Activated CD4-positive, alpha-beta T cell treated with anti-CD3 and anti-CD28 coated beads, Interleukin-2, amount 10 ng/mL, durations not matched to agents 7 days and 5 days (primary cell): Measurements from ENCODE around the gene GLI2. TPM values are rescaled to one million over a fixed set of nuclear protein-coding genes. Genes with fewer than 3 reads are reported as not detected.

Source experiments
- CTCF ChIA-PET: fragments of 350-600 bp; sonication (Branson Sonifier 250); formaldehyde crosslinking; loops from one replicate; lab custom pipeline; 2021; ENCODE audit warnings: antibody characterized with exemption; lab: Charles Lee
- POLR2A ChIA-PET: fragments of 350-600 bp; sonication (Branson Sonifier 250); formaldehyde crosslinking; loops from one replicate; lab custom pipeline; 2021; ENCODE audit warnings: antibody characterized with exemption; lab: Charles Lee
- DNase-seq: peaks from one replicate; pipeline ENCODE4 v3.0.0-alpha.2; 2020
- H3K27ac Mint-ChIP-seq: one replicate; pipeline ENCODE4 v1.8.0; 2021; ENCODE audit warnings: mild to moderate bottlenecking, moderate library complexity, mixed read lengths
- H3K27me3 Mint-ChIP-seq: one replicate; pipeline ENCODE4 v1.8.0; 2021; ENCODE audit warnings: mixed read lengths
- H3K36me3 Mint-ChIP-seq: one replicate; pipeline ENCODE4 v1.8.0; 2021; ENCODE audit warnings: low read depth, mixed read lengths
- H3K4me1 Mint-ChIP-seq: one replicate; pipeline ENCODE4 v1.8.0; 2021; ENCODE audit warnings: mixed read lengths
- H3K4me3 Mint-ChIP-seq: one replicate; pipeline ENCODE4 v1.8.0; 2021; ENCODE audit warnings: mild to moderate bottlenecking, moderate library complexity, mixed read lengths
- H3K9me3 Mint-ChIP-seq: one replicate; pipeline ENCODE4 v1.8.0; 2021; ENCODE audit warnings: mixed read lengths
- total RNA-seq, 2 experiments: library from RNA; stranded (reverse); gene quantifications; one replicate each; pipeline ENCODE4 v1.2.3, GENCODE V29; 2021

The GLI2 gene
- total RNA-seq, 2 experiments from 2014 or later: 0.07 to 0.12 TPM

- Mint-ChIP-seq H3K27ac (no peak overlapping the region), H3K36me3 (no peaks in the 10 kb centered on the region), H3K4me3 (no peak overlapping the region), H3K9me3 (no peaks in the 10 kb centered on the region), H3K4me1 (peaks cover 20% of the 10 kb centered on the region), H3K27me3 (peaks cover 64% of the 10 kb centered on the region)
- POLR2A ChIA-PET: no interaction called here
- CTCF ChIA-PET: no interaction called here
- no peak for DNase-seq
These were observed 577 bp upstream of the GLI2 start for GRCh38 chr2:120734930-120735651.

GRCh38 chr2:120736202-120736623, 545 bp downstream of the GLI2 start:
- CTCF ChIA-PET: no interaction called here
- no peaks in the 10 kb centered on the region for H3K36me3 Mint-ChIP-seq
- POLR2A ChIA-PET: interaction anchor here (0.6 to 0.7 kb wide), 2 partner anchors 10 to 19 kb away, joined by 3 to 5 read pairs; no protein-coding TSS in a partner anchor
- no peaks in the 10 kb centered on the region for H3K9me3 Mint-ChIP-seq
- H3K27ac Mint-ChIP-seq: no peak overlapping the region
- peaks cover 72% of the 10 kb centered on the region for H3K27me3 Mint-ChIP-seq
- H3K4me3 Mint-ChIP-seq: no peak overlapping the region
- H3K4me1 Mint-ChIP-seq: peaks cover 20% of the 10 kb centered on the region
- DNase-seq: no peak

- no peaks in the 10 kb centered on the region for H3K36me3 Mint-ChIP-seq
- no peak overlapping the region for H3K27ac Mint-ChIP-seq
- POLR2A ChIA-PET: interaction anchor here (0.6 to 0.7 kb wide), 2 partner anchors 11 to 19 kb away, joined by 3 to 5 read pairs; no protein-coding TSS in a partner anchor
- H3K27me3 Mint-ChIP-seq: peaks cover 74% of the 10 kb centered on the region
- H3K4me1 Mint-ChIP-seq: peaks cover 20% of the 10 kb centered on the region
- CTCF ChIA-PET: interaction anchor here (0.7 kb wide), 1 partner anchor 41 kb away, joined by 3 read pairs; no protein-coding TSS in a partner anchor
- DNase-seq: no peak
- no peaks in the 10 kb centered on the region for H3K9me3 Mint-ChIP-seq
- peak overlapping the region; percentile 27 for H3K4me3 Mint-ChIP-seq
These were observed 1.1 kb downstream of the GLI2 start for GRCh38 chr2:120736624-120737339.

- Mint-ChIP-seq H3K36me3 (no peaks in the 10 kb centered on the region), H3K4me3 (no peak overlapping the region), H3K27me3 (peaks cover 79% of the 10 kb centered on the region), H3K4me1 (peaks cover 16% of the 10 kb centered on the region), H3K9me3 (no peaks in the 10 kb centered on the region), H3K27ac (no peak overlapping the region)
- POLR2A ChIA-PET: no interaction called here
- CTCF ChIA-PET: interaction anchor here (0.7 kb wide), 1 partner anchor 41 kb away, joined by 3 read pairs; no protein-coding TSS in a partner anchor
- DNase-seq: no peak
These were observed 1.9 kb downstream of the GLI2 start for GRCh38 chr2:120737340-120738101.

GRCh38 chr2:120738117-120738516, 2.4 kb downstream of the GLI2 start:
- no peak for DNase-seq
- peaks cover 79% of the 10 kb centered on the region for H3K27me3 Mint-ChIP-seq
- POLR2A ChIA-PET: no interaction called here
- no peaks in the 10 kb centered on the region for H3K9me3 Mint-ChIP-seq
- peaks cover 10% of the 10 kb centered on the region for H3K4me1 Mint-ChIP-seq
- CTCF ChIA-PET: no interaction called here
- no peaks in the 10 kb centered on the region for H3K36me3 Mint-ChIP-seq
- no peak overlapping the region for H3K4me3 Mint-ChIP-seq
- no peak overlapping the region for H3K27ac Mint-ChIP-seq

- no peaks in the 10 kb centered on the region for H3K9me3 Mint-ChIP-seq
- no peak overlapping the region for H3K4me3 Mint-ChIP-seq
- H3K27me3 Mint-ChIP-seq: peaks cover 76% of the 10 kb centered on the region
- POLR2A ChIA-PET: no interaction called here
- DNase-seq: no peak
- no peaks in the 10 kb centered on the region for H3K36me3 Mint-ChIP-seq
- H3K4me1 Mint-ChIP-seq: peaks cover 7% of the 10 kb centered on the region
- CTCF ChIA-PET: no interaction called here
- H3K27ac Mint-ChIP-seq: no peak overlapping the region
These were observed 3.2 kb downstream of the GLI2 start for GRCh38 chr2:120738786-120739437.

- Mint-ChIP-seq H3K27ac (no peak overlapping the region), H3K9me3 (no peaks in the 10 kb centered on the region), H3K27me3 (peaks cover 78% of the 10 kb centered on the region), H3K4me1 (peaks cover 7% of the 10 kb centered on the region), H3K4me3 (no peak overlapping the region), H3K36me3 (no peaks in the 10 kb centered on the region)
- no peak for DNase-seq
- CTCF ChIA-PET: no interaction called here
- POLR2A ChIA-PET: no interaction called here
These were observed 3.9 kb downstream of the GLI2 start for GRCh38 chr2:120739438-120740090.

- H3K27ac Mint-ChIP-seq: no peak overlapping the region
- H3K27me3 Mint-ChIP-seq: peaks cover 80% of the 10 kb centered on the region
- CTCF ChIA-PET: no interaction called here
- H3K4me3 Mint-ChIP-seq: no peak overlapping the region
- POLR2A ChIA-PET: no interaction called here
- peaks cover 7% of the 10 kb centered on the region for H3K4me1 Mint-ChIP-seq
- H3K9me3 Mint-ChIP-seq: no peaks in the 10 kb centered on the region
- H3K36me3 Mint-ChIP-seq: no peaks in the 10 kb centered on the region
- no peak for DNase-seq
These were observed 4.7 kb downstream of the GLI2 start for GRCh38 chr2:120740375-120740764.

- CTCF ChIA-PET: no interaction called here
- DNase-seq: no peak
These were observed 5.3 kb downstream of the GLI2 start for GRCh38 chr2:120740765-120741524.

GRCh38 chr2:120741571-120742561, 6.2 kb downstream of the GLI2 start:
- ChIA-PET POLR2A (no interaction called here), CTCF (interaction anchor here (1.2 kb wide), 1 partner anchor 10 kb away, joined by 3 read pairs; no protein-coding TSS in a partner anchor)
- Mint-ChIP-seq H3K27ac (no peak overlapping the region), H3K9me3 (no peaks in the 10 kb centered on the region), H3K4me1 (peaks cover 4% of the 10 kb centered on the region), H3K36me3 (no peaks in the 10 kb centered on the region), H3K4me3 (no peak overlapping the region), H3K27me3 (peaks cover 73% of the 10 kb centered on the region)
- DNase-seq: no peak

More at GRCh38 chr2:120740765-120741524, 5.3 kb downstream of the GLI2 start:
- Mint-ChIP-seq H3K4me1 (peaks cover 7% of the 10 kb centered on the region), H3K9me3 (no peaks in the 10 kb centered on the region), H3K27me3 (peaks cover 80% of the 10 kb centered on the region), H3K4me3 (no peak overlapping the region), H3K27ac (no peak overlapping the region), H3K36me3 (no peaks in the 10 kb centered on the region)
- POLR2A ChIA-PET: no interaction called here
